ENCODE measurements around the gene AVPI1. TPM values are rescaled to one million over a fixed set of nuclear protein-coding genes. Genes with fewer than 3 reads are reported as not detected.

The AVPI1 gene
- total RNA-seq, 1 donor from 2014 or later = 2.6 TPM

- peaks cover 42% of the 10 kb centered on the region for H3K4me1 ChIP-seq
Measured at GRCh38 chr10:97714401-97715258, 27.6 kb upstream of the AVPI1 start.

GRCh38 chr10:97713826-97714400 is 26.9 kb upstream of the AVPI1 start:
- peaks cover 7% of the 10 kb centered on the region for H3K27me3 Mint-ChIP-seq (ENCODE audit: insufficient read depth, low read depth)
- Histone ChIP-seq H3K36me3 (no peaks in the 10 kb centered on the region), H3K27me3 (no peaks in the 10 kb centered on the region), H3K9me3 (ENCODE audit: low read depth) (no peaks in the 10 kb centered on the region), H3K9ac (no peak overlapping the region), H3K4me2 (peak overlapping the region; percentile 88), H2AFZ (replicated peaks) (peak overlapping the region; percentile 73), H3K27ac (no peak overlapping the region), H4K20me1 (ENCODE audit: low read depth) (peaks cover 14% of the 10 kb centered on the region), H3K4me1 (peaks cover 35% of the 10 kb centered on the region), H3K4me3 (peak overlapping the region; percentile 58), H3K79me2 (ENCODE audit: low read depth) (peaks cover 26% of the 10 kb centered on the region), H3F3A (ENCODE audit: low read depth) (peaks cover 43% of the 10 kb centered on the region)
- peaks cover 42% of the 10 kb centered on the region for H3K4me1 Mint-ChIP-seq
- peak overlapping the region; percentile 97 for H3K27ac Mint-ChIP-seq
- peak overlapping the region; percentile 98 for H3K4me3 Mint-ChIP-seq
- TF ChIP-seq CTCF (IDR thresholded peaks at IDR 0.05) (peak; percentile 45), EZH2phosphoT487 (IDR thresholded peaks at IDR 0.05) (no peak), EZH2 (IDR thresholded peaks at IDR 0.05) (no peak)
- peak; percentile 92 for DNase-seq (ENCODE audit: low spot score)
- no peaks in the 10 kb centered on the region for H3K9me3 Mint-ChIP-seq
- H3K36me3 Mint-ChIP-seq = peaks cover 1% of the 10 kb centered on the region

More at GRCh38 chr10:97714401-97715258, 27.6 kb upstream of the AVPI1 start:
- Mint-ChIP-seq H3K27me3 (ENCODE audit: insufficient read depth, low read depth) (peaks cover 3% of the 10 kb centered on the region), H3K27ac (no peak overlapping the region), H3K4me3 (peak overlapping the region; percentile 98), H3K9me3 (no peaks in the 10 kb centered on the region), H3K36me3 (peaks cover 1% of the 10 kb centered on the region), H3K4me1 (peaks cover 44% of the 10 kb centered on the region)
- peak; percentile 83 for DNase-seq (ENCODE audit: low spot score)
- Histone ChIP-seq H3F3A (ENCODE audit: low read depth) (peaks cover 50% of the 10 kb centered on the region), H3K27ac (no peak overlapping the region), H3K4me3 (peak overlapping the region; percentile 58), H3K9me3 (ENCODE audit: low read depth) (no peaks in the 10 kb centered on the region), H2AFZ (replicated peaks) (peak overlapping the region; percentile 73), H3K4me2 (peak overlapping the region; percentile 87), H3K79me2 (ENCODE audit: low read depth) (peaks cover 26% of the 10 kb centered on the region), H3K36me3 (no peaks in the 10 kb centered on the region), H4K20me1 (ENCODE audit: low read depth) (peaks cover 14% of the 10 kb centered on the region), H3K9ac (no peak overlapping the region), H3K27me3 (no peaks in the 10 kb centered on the region)
- TF ChIP-seq EZH2 (IDR thresholded peaks at IDR 0.05) = no peak
- TF ChIP-seq CTCF (IDR thresholded peaks at IDR 0.05) = peak; percentile 2

- H3K9me3 ChIP-seq (ENCODE audit: low read depth) = no peaks in the 10 kb centered on the region
- Mint-ChIP-seq H3K27ac (peak within 1 kb of the TSS; percentile 97), H3K9me3 (no peaks in the 10 kb centered on the region), H3K4me1 (peaks cover 38% of the 10 kb centered on the region), H3K4me3 (peak within 1 kb of the TSS; percentile 98), H3K36me3 (peaks cover 1% of the 10 kb centered on the region), H3K27me3 (ENCODE audit: insufficient read depth, low read depth) (peaks cover 7% of the 10 kb centered on the region)
- peaks cover 38% of the 10 kb centered on the region for H3F3A ChIP-seq (ENCODE audit: low read depth)
- TF ChIP-seq EZH2phosphoT487 (IDR thresholded peaks at IDR 0.05) (no peak), CTCF (IDR thresholded peaks at IDR 0.05) (no peak), EZH2 (IDR thresholded peaks at IDR 0.05) (no peak)
- no peaks in the 10 kb centered on the region for H3K36me3 ChIP-seq
- peaks cover 30% of the 10 kb centered on the region for H3K4me1 ChIP-seq
- H2AFZ ChIP-seq (replicated peaks) = peak within 1 kb of the TSS; percentile 81
- no peak within 1 kb of the TSS for H3K9ac ChIP-seq
- no peaks in the 10 kb centered on the region for H3K27me3 ChIP-seq
- H3K4me2 ChIP-seq = peak within 1 kb of the TSS; percentile 88
- no peak within 1 kb of the TSS for H3K27ac ChIP-seq
- H3K4me3 ChIP-seq = peak within 1 kb of the TSS; percentile 58
- DNase-seq (ENCODE audit: low spot score) = peak; percentile 79
- H3K79me2 ChIP-seq (ENCODE audit: low read depth) = peaks cover 26% of the 10 kb centered on the region
- peaks cover 14% of the 10 kb centered on the region for H4K20me1 ChIP-seq (ENCODE audit: low read depth)
Measured at GRCh38 chr10:97713339-97713825, 26.3 kb upstream of the AVPI1 start, which contains the start of gene MARVELD1. TSS of gene MARVELD1 (plus strand) at chr10:97713730. CDS start at chr10:97713877, 147 bp downstream.
